Neural cell (in vitro differentiated cells): ENCODE results near the gene ST3GAL3. TPM values are rescaled to one million over a fixed set of nuclear protein-coding genes. Genes with fewer than 3 reads are reported as not detected.

Experiments
- H2AFZ ChIP-seq: fragments of 200-600, 300-800 bp; sonication (generic), shearing (Covaris generic); 2 replicates; pipeline ENCODE4 v1.6.0; 2014; ENCODE audit warnings: low read depth, mild to moderate bottlenecking, antibody characterized with exemption, low read length, moderate library complexity
- H3F3A ChIP-seq: fragments of 200-600 bp; shearing (Covaris generic); 2 replicates; pipeline ENCODE4 v1.6.1; 2016; ENCODE audit warnings: mild to moderate bottlenecking, moderate library complexity, mixed read lengths, antibody characterized with exemption, low read length; ENCODE audit not compliant: insufficient read depth, poor library complexity, severe bottlenecking
- H3K27ac ChIP-seq: fragments of 200-600, 300-800 bp; sonication (generic), shearing (Covaris generic); 2 replicates; pipeline ENCODE4 v1.5.1; 2014; ENCODE audit warnings: mild to moderate bottlenecking, low read length, moderate library complexity
- H3K27me3 ChIP-seq: fragments of 300-800, 200-600 bp; sonication (generic), shearing (Covaris generic); 2 replicates; pipeline ENCODE4 v1.6.0; 2014; ENCODE audit warnings: mild to moderate bottlenecking, low read depth, low read length, moderate library complexity; ENCODE audit not compliant: insufficient read depth
- H3K36me3 ChIP-seq: fragments of 300-800, 200-600 bp; sonication (generic), shearing (Covaris generic); 2 replicates; pipeline ENCODE4 v1.5.1; 2014; ENCODE audit warnings: mild to moderate bottlenecking, antibody characterized with exemption, low read length, moderate library complexity; ENCODE audit not compliant: insufficient read depth
- H3K4me2 ChIP-seq: fragments of 300-800, 200-600 bp; sonication (generic), shearing (Covaris generic); 2 replicates; pipeline ENCODE4 v1.6.0; 2014; ENCODE audit warnings: mild to moderate bottlenecking, low read length
- H3K4me3 ChIP-seq: fragments of 300-800, 200-600 bp; sonication (generic), shearing (Covaris generic); 2 replicates; pipeline ENCODE4 v1.5.1; 2014; ENCODE audit warnings: mild to moderate bottlenecking, low read length, moderate library complexity
- H3K79me2 ChIP-seq: fragments of 200-600 bp; shearing (Covaris generic); replicated peaks from 2 replicates; pipeline ENCODE4 v1.6.0; 2014; ENCODE audit warnings: mild to moderate bottlenecking, low read length, moderate library complexity; ENCODE audit not compliant: insufficient read depth
- H3K9ac ChIP-seq: fragments of 300-800, 200-600 bp; sonication (generic), shearing (Covaris generic); 2 replicates; pipeline ENCODE4 v1.6.1; 2016; ENCODE audit warnings: mild to moderate bottlenecking, low read length, mixed read lengths
- H3K9me2 ChIP-seq: fragments of 200-600 bp; shearing (Covaris generic); 2 replicates; pipeline ENCODE4 v1.6.1; 2016; ENCODE audit warnings: mild to moderate bottlenecking, low read length, mixed read lengths; ENCODE audit not compliant: insufficient read depth
- H3K9me3 ChIP-seq: fragments of 200-600, 300-800 bp; sonication (generic), shearing (Covaris generic); 2 replicates; pipeline ENCODE4 v1.6.1; 2016; ENCODE audit warnings: mild to moderate bottlenecking, mixed run types, low read length, moderate library complexity, mixed read lengths
- H4K20me1 ChIP-seq: fragments of 200-600 bp; shearing (Covaris generic); 2 replicates; pipeline ENCODE4 v1.6.1; 2016; ENCODE audit warnings: mild to moderate bottlenecking, mixed run types; ENCODE audit not compliant: insufficient read depth
- EP300 ChIP-seq: fragments of 450-650 bp; conservative IDR thresholded peaks from 2 replicates; pipeline ENCODE4 v1.6.1; 2014; ENCODE audit warnings: antibody characterized with exemption, mild to moderate bottlenecking, moderate library complexity; ENCODE audit not compliant: poor library complexity, severe bottlenecking
- EZH2 ChIP-seq: fragments of 200-600, 300-800 bp; shearing (Covaris generic), sonication (generic); IDR thresholded peaks from 2 replicates; pipeline ENCODE4 v1.6.1; 2014; ENCODE audit warnings: antibody characterized with exemption, low read length, borderline replicate concordance, mild to moderate bottlenecking; ENCODE audit not compliant: insufficient read depth, poor library complexity, severe bottlenecking
- MXI1 ChIP-seq: fragments of 450-650 bp; conservative IDR thresholded peaks from 2 replicates; pipeline ENCODE4 v1.6.1; 2014; ENCODE audit warnings: antibody characterized with exemption, mild to moderate bottlenecking; ENCODE audit not compliant: poor library complexity, severe bottlenecking
- POLR2AphosphoS5 ChIP-seq: IDR thresholded peaks from 2 replicates; pipeline ENCODE4 v1.6.1; 2012
- RAD21 ChIP-seq: fragments of 450-650 bp; conservative IDR thresholded peaks from 2 replicates; pipeline ENCODE4 v1.6.1; 2014; ENCODE audit warnings: antibody characterized with exemption, mild to moderate bottlenecking, moderate library complexity
- SMC3 ChIP-seq: fragments of 450-650 bp; conservative IDR thresholded peaks from 2 replicates; pipeline ENCODE4 v1.6.1; 2014; ENCODE audit warnings: antibody characterized with exemption, mild to moderate bottlenecking, moderate library complexity; ENCODE audit not compliant: poor library complexity
- TAF1 ChIP-seq: IDR thresholded peaks from 2 replicates; pipeline ENCODE4 v1.6.1; 2012; ENCODE audit warnings: low read depth
- polyA plus RNA-seq: library from polyadenylated mRNA; depleted of rRNA; stranded (reverse); fragments of >200 nt; gene quantifications from 2 replicates; pipeline ENCODE4 v1.2.3, GENCODE V29; 2014
- TF ChIP-seq, protein P1 (sequence below): fragments of 450-650 bp; IDR thresholded peaks from 2 replicates; pipeline ENCODE4 v1.5.1; 2014; ENCODE audit warnings: antibody characterized with exemption, mild to moderate bottlenecking, moderate library complexity; ENCODE audit not compliant: poor library complexity, severe bottlenecking
- TF ChIP-seq, protein P2 (sequence below): IDR thresholded peaks from 2 replicates; pipeline ENCODE4 v1.6.1; 2012; ENCODE audit warnings: borderline replicate concordance

ST3GAL3 gene
- polyA plus RNA-seq, 1 donor from 2014 or later, result 36.8 TPM

DNA sequence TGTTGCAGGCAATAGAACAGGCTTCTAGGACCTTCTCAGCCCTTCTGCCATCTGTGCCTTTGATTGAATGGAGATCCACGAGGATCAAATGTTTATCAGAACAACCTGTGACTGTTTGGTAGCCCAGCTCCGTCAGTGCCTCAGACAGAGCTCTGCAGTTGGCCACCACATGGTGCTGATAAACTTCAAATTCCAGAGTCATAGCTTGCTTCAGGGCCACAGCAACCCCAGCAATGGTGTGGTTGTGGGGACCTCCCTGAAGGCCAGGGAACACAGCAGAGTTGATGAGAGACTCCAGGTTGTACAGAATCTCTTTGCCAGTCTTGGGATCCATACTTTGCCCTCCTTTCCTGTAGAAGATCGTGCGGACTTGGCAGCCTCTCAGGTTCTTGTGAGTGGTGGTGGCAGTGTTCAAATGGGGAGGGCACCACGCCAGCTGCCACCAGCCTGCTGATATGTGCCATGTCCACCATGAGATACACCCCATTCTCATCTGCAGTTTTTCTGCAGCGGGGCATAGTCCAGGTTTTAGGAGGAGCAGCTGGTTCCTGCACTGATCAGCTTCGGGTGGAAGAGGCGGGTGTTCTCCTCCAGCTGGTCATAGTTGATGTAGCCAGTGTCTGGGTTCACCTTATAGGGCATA is 143.4 kb downstream of the ST3GAL3 start:
- Histone ChIP-seq H2AFZ (no peak overlapping the region), H3K4me2 (no peak overlapping the region), H3K4me3 (no peak overlapping the region), H3K27ac (no peak overlapping the region), H3K9me3 (no peaks in the 10 kb centered on the region), H3K79me2 (no peaks in the 10 kb centered on the region), H3K27me3 (no peaks in the 10 kb centered on the region), H3F3A (no peaks in the 10 kb centered on the region), H3K9ac (no peak overlapping the region), H3K36me3 (no peaks in the 10 kb centered on the region), H3K9me2 (no peaks in the 10 kb centered on the region), H4K20me1 (no peaks in the 10 kb centered on the region)
- no peak for TF ChIP-seq TAF1

DNA sequence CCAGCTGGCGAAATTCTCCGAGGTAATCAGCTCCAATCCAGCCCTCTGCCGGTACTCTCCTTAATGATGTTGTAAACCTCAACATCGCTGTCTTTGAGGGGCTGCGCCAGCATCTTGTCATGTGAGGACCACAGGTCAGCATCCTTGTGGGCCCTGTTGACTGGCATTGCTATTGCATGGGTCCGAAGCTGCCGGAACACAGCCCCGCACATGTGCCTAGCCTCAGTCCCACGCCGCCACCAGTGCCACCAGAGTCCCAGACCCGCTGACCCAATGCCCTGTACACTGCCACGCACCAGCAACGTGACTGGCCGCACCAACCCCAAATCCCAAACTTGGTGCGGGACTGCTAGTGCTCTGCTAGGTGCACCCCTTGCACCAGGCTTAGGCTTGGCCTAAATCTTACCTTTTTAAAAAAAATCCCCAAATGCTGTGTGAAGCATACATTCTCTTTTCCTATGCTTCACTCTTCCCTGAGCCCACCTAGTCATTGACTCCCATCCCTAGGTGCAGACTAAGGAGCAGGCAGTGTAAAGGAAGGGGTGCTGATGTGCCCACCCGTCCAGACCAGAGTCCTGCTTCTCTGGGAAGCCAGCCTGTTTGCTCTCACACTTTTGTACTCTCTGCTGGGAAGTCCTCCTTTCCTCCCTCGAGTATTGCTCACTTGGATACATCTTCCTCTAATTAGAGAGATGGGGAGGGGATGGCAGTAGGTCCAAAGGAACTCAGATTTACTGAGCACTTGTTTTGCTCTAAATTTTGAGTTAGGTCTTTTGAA is 144.4 kb downstream of the ST3GAL3 start:
- TF ChIP-seq EP300 (no peak), POLR2AphosphoS5 (no peak), EZH2 (no peak), MXI1 (no peak), TAF1 (no peak), RAD21 (no peak), SMC3 (no peak)
- TF ChIP-seq, protein P1, sequence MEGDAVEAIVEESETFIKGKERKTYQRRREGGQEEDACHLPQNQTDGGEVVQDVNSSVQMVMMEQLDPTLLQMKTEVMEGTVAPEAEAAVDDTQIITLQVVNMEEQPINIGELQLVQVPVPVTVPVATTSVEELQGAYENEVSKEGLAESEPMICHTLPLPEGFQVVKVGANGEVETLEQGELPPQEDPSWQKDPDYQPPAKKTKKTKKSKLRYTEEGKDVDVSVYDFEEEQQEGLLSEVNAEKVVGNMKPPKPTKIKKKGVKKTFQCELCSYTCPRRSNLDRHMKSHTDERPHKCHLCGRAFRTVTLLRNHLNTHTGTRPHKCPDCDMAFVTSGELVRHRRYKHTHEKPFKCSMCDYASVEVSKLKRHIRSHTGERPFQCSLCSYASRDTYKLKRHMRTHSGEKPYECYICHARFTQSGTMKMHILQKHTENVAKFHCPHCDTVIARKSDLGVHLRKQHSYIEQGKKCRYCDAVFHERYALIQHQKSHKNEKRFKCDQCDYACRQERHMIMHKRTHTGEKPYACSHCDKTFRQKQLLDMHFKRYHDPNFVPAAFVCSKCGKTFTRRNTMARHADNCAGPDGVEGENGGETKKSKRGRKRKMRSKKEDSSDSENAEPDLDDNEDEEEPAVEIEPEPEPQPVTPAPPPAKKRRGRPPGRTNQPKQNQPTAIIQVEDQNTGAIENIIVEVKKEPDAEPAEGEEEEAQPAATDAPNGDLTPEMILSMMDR, result no peak
- TF ChIP-seq, protein P2, sequence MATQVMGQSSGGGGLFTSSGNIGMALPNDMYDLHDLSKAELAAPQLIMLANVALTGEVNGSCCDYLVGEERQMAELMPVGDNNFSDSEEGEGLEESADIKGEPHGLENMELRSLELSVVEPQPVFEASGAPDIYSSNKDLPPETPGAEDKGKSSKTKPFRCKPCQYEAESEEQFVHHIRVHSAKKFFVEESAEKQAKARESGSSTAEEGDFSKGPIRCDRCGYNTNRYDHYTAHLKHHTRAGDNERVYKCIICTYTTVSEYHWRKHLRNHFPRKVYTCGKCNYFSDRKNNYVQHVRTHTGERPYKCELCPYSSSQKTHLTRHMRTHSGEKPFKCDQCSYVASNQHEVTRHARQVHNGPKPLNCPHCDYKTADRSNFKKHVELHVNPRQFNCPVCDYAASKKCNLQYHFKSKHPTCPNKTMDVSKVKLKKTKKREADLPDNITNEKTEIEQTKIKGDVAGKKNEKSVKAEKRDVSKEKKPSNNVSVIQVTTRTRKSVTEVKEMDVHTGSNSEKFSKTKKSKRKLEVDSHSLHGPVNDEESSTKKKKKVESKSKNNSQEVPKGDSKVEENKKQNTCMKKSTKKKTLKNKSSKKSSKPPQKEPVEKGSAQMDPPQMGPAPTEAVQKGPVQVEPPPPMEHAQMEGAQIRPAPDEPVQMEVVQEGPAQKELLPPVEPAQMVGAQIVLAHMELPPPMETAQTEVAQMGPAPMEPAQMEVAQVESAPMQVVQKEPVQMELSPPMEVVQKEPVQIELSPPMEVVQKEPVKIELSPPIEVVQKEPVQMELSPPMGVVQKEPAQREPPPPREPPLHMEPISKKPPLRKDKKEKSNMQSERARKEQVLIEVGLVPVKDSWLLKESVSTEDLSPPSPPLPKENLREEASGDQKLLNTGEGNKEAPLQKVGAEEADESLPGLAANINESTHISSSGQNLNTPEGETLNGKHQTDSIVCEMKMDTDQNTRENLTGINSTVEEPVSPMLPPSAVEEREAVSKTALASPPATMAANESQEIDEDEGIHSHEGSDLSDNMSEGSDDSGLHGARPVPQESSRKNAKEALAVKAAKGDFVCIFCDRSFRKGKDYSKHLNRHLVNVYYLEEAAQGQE, result no peak
- no peaks in the 10 kb centered on the region for H3K27me3 ChIP-seq
- H2AFZ ChIP-seq, result no peak overlapping the region
- H4K20me1 ChIP-seq, result no peaks in the 10 kb centered on the region
- no peaks in the 10 kb centered on the region for H3K9me3 ChIP-seq
- no peak overlapping the region for H3K4me3 ChIP-seq
- H3K27ac ChIP-seq, result no peak overlapping the region
- no peaks in the 10 kb centered on the region for H3K9me2 ChIP-seq
- H3K9ac ChIP-seq, result no peak overlapping the region
- H3K36me3 ChIP-seq, result no peaks in the 10 kb centered on the region
- H3F3A ChIP-seq, result no peaks in the 10 kb centered on the region
- H3K4me2 ChIP-seq, result no peak overlapping the region
- H3K79me2 ChIP-seq, result no peaks in the 10 kb centered on the region
